GM18951 (cell line): ENCODE measurements around the gene ACLY.
"Not testable (repeated sequence)": the region's sequence is repeated elsewhere in the genome, so short reads cannot be mapped to it uniquely, and the experiment has no call there.

ENCODE experiments used
- POLR2A ChIP-seq: IDR thresholded peaks from 4 replicates; pipeline ENCODE4 v1.6.1; 2011; ENCODE audit warnings: mild to moderate bottlenecking; ENCODE audit not compliant: insufficient read length, insufficient read depth; ENCODE audit errors: extremely low read depth
- in situ Hi-C: fragments of 300-500 bp; cut with MboI; formaldehyde crosslinking; loops from one replicate; pipeline ENCODE4 v1.12.0; 2022; ENCODE audit warnings: low sequenced_read_pairs, mixed read lengths, inconsistent platforms; ENCODE audit not compliant: unreplicated experiment

Gene ACLY

GRCh38 chr17:41893384-41893783 lies 25.4 kb downstream of the ACLY start:
- TF ChIP-seq POLR2A, result no peak
- in situ Hi-C loops, result no loop called here

GRCh38 chr17:41892021-41892376 lies 26.8 kb downstream of the ACLY start:
- in situ Hi-C loops, result no loop called here
- no peak for TF ChIP-seq POLR2A

GRCh38 chr17:41891135-41892020 lies 27.4 kb downstream of the ACLY start:
- no peak for TF ChIP-seq POLR2A
- in situ Hi-C loops, result no loop called here

GRCh38 chr17:41888332-41888965 lies 30.3 kb downstream of the ACLY start:
- in situ Hi-C loops, result no loop called here
- TF ChIP-seq POLR2A, result no peak

GRCh38 chr17:41885733-41886132 lies 33.0 kb downstream of the ACLY start:
- in situ Hi-C loops, result no loop called here
- no peak for TF ChIP-seq POLR2A

GRCh38 chr17:41882756-41883155 lies 36.0 kb downstream of the ACLY start:
- TF ChIP-seq POLR2A, result no peak
- in situ Hi-C loops, result no loop called here

GRCh38 chr17:41880130-41880529 lies 38.6 kb downstream of the ACLY start:
- in situ Hi-C loops, result no loop called here
- TF ChIP-seq POLR2A, result no peak

GRCh38 chr17:41874293-41874670 lies 44.5 kb downstream of the ACLY start:
- in situ Hi-C loops, result not testable (repeated sequence)

- TF ChIP-seq POLR2A, result no peak
- in situ Hi-C loops, result no loop called here
Measured at GRCh38 chr17:41873559-41874292, 45.0 kb downstream of the ACLY start.

- no peak for TF ChIP-seq POLR2A
- in situ Hi-C loops, result no loop called here
Measured at GRCh38 chr17:41871789-41872188, 47.0 kb downstream of the ACLY start.

GRCh38 chr17:41870627-41871026 lies 48.1 kb downstream of the ACLY start:
- TF ChIP-seq POLR2A, result no peak
- in situ Hi-C loops, result no loop called here

GRCh38 chr17:41870097-41870496 lies 48.7 kb downstream of the ACLY start:
- in situ Hi-C loops, result no loop called here
- no peak for TF ChIP-seq POLR2A

- in situ Hi-C loops, result no loop called here
Measured at GRCh38 chr17:41869426-41869825, 49.3 kb downstream of the ACLY start.

GRCh38 chr17:41868568-41868967 lies 50.2 kb downstream of the ACLY start:
- in situ Hi-C loops, result no loop called here
- TF ChIP-seq POLR2A, result no peak

More at GRCh38 chr17:41869426-41869825, 49.3 kb downstream of the ACLY start:
- TF ChIP-seq POLR2A, result no peak

- in situ Hi-C loops, result no loop called here
- TF ChIP-seq POLR2A, result no peak
Measured at GRCh38 chr17:41865596-41865893, 53.2 kb downstream of the ACLY start.
